ENCODE results near the gene CRTC1.

DNA sequence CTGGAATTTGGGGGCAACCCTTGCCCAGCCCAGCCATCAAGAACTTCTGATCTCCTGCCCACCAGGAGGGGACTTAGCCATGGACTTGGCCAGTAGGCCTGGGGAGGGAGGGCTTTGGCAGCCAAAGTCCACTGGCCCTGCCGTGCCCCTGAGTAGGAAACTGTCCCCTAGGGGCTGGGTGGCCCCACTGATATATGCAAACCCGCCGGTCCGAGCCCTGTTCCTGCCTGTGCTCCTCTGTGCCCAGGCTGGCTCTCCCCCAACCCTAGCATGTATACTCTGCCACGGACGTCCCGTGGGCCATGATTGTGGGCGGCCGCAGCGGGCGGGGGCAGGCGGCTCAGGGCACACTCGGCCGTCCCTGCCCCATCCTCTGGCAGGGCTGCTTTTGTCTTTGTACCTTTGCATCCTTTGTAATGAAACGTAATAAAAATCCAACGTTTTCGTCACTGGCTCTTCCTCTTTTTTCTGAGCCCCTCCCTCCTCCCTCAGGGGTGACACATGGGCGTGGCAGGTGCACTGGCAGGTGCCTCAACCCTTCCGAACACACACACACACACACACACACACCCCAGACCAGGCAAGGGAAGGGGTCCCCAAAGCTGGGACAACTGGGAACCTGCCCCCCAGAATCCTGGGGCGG, 98.5 kb downstream of the CRTC1 start:
- TF ChIP-seq, protein P1, sequence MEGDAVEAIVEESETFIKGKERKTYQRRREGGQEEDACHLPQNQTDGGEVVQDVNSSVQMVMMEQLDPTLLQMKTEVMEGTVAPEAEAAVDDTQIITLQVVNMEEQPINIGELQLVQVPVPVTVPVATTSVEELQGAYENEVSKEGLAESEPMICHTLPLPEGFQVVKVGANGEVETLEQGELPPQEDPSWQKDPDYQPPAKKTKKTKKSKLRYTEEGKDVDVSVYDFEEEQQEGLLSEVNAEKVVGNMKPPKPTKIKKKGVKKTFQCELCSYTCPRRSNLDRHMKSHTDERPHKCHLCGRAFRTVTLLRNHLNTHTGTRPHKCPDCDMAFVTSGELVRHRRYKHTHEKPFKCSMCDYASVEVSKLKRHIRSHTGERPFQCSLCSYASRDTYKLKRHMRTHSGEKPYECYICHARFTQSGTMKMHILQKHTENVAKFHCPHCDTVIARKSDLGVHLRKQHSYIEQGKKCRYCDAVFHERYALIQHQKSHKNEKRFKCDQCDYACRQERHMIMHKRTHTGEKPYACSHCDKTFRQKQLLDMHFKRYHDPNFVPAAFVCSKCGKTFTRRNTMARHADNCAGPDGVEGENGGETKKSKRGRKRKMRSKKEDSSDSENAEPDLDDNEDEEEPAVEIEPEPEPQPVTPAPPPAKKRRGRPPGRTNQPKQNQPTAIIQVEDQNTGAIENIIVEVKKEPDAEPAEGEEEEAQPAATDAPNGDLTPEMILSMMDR (IDR thresholded peaks at IDR 0.05) = no peak
- no peak for TF ChIP-seq CBX8 (IDR thresholded peaks at IDR 0.05)
- TF ChIP-seq FOSL2 (IDR thresholded peaks at IDR 0.05) = no peak
- TF ChIP-seq FOSL2 (CRISPR knock-in tag; IDR thresholded peaks at IDR 0.05) = no peak
- TF ChIP-seq, protein P2, sequence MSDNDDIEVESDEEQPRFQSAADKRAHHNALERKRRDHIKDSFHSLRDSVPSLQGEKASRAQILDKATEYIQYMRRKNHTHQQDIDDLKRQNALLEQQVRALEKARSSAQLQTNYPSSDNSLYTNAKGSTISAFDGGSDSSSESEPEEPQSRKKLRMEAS (IDR thresholded peaks at IDR 0.05) = no peak
- TF ChIP-seq RNF2 (IDR thresholded peaks at IDR 0.05; ENCODE audit: borderline replicate concordance, low read depth) = no peak
- TF ChIP-seq RCOR1 (IDR thresholded peaks at IDR 0.05; ENCODE audit: low read depth, low read length) = no peak
- TF ChIP-seq POLR2A (IDR thresholded peaks at IDR 0.05; ENCODE audit: low read length) = no peak

All from A549 (cell line).